HG03097 (cell line): ENCODE data around the gene ATP11A.
"Not testable (repeated sequence)": the region's sequence is repeated elsewhere in the genome, so short reads cannot be mapped to it uniquely, and the experiment has no call there.

Source experiments
- ATAC-seq: cut with Tn5 transposase; IDR thresholded peaks from one replicate; pipeline ENCODE4 v1.9.1; 2021; ENCODE audit not compliant: unreplicated experiment, low FRiP score

ATP11A gene

DNA sequence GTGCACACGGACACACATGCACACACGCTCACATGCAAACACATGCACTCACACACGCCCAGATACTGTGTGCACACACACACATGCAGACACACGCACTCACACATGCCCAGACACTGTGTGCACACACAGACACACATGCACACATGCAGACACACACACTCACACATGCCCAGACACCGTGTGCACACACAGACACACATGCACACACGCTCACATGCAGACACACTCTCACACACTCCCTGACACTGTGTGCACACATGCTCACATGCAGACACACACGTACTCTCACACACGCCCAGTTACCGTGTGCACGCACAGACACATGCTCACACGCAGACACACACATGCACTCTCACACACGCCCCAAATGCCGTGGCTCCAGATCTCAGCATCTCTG, 142.0 kb downstream of the ATP11A start:
- ATAC-seq, result no peak

- no peak for ATAC-seq
Measured at GRCh38 chr13:112832811-112833210, 143.0 kb downstream of the ATP11A start.

GRCh38 chr13:112833551-112834257, 143.9 kb downstream of the ATP11A start:
- no peak for ATAC-seq

- no peak for ATAC-seq
Measured at GRCh38 chr13:112835344-112835743, 145.5 kb downstream of the ATP11A start.

- ATAC-seq, result no peak
Measured at GRCh38 chr13:112835796-112836195, 146.0 kb downstream of the ATP11A start.

DNA sequence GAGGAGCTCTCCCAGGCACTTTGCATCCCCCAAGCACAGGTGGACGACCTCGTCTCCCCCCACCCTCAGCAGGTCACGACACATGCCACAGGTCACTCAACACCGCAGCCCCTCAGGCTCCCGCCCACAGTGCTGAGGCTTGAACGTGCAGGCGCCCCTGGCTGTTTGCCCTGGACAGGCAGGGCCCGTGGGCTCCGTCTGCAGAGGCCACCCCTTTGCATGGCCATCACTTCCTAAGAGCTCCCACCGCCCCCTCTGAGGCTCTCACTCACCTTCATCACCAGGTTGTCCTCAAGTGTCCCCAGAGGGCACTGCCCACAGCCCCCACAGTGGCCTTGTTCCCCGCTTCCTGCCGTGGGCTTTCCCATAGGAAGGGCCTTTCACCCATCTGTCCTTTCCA, 147.1 kb downstream of the ATP11A start:
- no peak for ATAC-seq

GRCh38 chr13:112837371-112838037, 147.7 kb downstream of the ATP11A start:
- no peak for ATAC-seq

DNA sequence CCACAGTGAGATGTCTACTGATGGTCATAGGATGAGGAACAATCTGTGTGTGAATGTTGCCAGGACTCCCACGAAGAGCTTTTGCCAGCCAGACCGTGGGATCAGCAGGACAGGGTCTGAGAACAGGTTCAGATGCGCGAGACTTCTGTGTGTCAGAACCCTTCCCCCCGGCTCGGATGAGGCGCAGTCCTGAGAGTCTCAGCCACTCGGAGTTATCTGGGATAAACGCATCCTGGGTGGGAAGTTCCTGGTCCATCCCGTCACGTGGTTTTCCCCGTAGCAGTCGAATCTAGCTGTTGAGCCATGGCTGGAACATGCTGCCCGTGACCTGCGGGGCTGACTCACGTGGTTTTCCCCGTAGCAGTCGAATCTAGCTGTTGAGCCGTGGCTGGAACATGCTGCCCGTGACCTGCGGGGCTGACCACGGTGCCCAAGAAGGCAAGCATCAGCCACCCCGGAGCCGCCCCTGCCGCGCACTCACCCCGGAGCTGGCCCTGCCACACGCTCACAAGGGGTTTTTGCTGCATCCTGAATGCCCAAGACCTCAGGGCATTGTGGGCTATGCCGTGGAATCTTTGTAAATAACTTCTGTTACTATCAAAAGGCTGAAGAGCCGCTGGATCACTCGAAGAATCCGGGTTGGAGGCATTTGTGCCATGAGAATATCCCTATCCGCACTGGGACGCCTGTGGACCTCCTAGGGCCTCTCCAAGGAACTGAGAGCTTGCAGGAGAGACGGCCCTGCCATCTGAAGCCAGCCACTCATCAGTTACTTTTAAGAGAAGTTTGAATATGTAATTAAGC, 148.4 kb downstream of the ATP11A start:
- ATAC-seq, result no peak

GRCh38 chr13:112838842-112839117, 148.9 kb downstream of the ATP11A start:
- no peak for ATAC-seq

- ATAC-seq, result no peak
Measured at GRCh38 chr13:112839356-112840105, 149.7 kb downstream of the ATP11A start.

DNA sequence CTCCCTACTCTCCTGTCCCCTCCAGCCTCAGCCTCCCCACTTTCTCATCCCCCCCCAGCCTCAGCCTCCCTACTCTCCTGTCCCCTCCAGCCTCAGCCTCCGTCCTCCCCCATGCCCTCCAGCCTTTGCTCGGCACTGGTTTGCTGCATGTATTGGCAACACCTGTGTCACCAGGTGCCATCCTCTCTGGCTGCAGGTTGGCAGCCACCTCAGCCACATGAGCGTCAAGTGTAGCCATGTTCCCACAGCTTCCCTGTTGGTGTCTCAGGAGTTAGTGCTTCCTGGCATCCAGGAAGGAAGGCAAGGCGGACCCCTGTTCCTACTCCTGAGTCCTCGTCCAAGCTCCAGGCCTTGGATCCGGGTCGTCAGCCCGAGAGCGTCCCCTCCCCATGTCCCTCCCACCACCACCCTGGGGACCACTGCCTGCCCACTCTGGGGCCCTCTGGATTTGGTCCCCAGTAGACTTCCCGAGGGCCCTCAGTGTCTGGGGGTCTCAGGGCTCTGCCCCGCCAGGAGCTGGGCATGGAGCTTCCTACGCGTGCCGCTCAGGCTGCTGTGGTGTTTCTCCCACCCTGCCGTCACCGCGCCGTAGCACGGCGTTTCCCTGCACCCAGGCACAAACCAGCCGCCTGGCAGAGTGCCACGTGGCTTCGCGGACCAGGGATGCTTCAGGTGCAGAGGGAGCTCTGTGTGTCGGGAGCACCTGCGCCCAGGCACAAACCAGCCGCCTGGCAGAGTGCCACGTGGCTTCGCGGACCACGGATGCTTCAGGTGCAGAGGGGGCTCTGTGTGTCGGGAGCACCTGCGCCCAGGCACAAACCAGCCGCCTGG, 150.8 kb downstream of the ATP11A start:
- no peak for ATAC-seq

- ATAC-seq, result not testable (repeated sequence)
Measured at GRCh38 chr13:112841303-112842015, 151.6 kb downstream of the ATP11A start.

- no peak for ATAC-seq
Measured at GRCh38 chr13:112842343-112842856, 152.6 kb downstream of the ATP11A start.

DNA sequence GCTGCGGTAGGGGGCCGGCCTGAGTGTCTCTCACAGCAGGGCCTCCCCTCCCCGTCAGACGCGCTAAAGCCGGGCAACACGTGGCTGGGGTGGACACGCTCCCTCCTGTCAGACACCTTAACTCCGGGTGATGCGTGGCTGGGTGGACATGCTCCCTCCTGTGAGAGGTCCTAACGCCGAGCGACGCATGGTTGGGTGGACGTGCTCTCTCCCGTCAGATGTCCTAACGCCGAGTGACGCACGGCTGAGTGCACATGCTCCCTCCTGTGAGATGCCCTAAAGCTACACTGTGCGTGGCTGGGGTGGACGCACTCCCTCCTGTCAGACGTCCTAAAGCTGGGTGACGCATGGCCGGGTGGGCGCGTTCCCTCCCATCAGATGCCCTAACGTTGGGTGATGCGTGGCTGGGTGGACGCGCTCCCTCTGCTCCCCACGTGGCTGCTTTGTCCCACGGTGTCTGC, 153.1 kb downstream of the ATP11A start:
- no peak for ATAC-seq

DNA sequence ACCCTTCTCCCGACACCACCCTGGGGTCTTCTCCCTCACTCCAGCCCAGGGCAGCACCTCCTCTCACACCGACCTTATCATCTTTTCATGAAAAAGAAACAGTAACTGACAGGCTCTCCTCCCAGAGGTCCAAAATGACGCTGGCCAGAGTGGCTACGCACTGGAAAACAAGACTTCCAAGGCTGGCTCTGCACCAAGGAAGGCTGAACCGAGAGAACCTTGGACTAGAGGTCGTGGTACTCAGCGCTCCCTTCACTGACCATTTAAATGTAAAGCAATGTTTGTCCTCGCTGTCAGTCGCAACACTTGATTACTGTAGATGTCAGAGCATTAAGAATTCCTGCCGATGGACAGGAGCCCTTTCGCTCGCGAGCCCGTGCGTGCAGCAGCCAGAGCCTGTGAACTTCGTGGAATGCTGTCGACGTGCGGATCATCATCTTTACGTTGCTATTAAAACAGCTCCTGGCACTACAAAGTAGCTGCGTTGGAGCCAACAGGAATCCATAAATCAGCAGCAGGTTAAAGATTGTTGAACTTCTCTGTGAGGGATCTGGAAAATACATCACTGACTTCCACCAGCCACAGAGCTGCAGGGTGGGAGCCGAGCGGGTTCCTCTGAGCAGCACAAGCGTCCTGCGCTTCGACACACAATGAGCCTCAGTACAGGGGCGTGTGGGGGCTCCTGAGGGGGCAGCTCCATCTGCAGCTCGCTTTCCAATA, 153.7 kb downstream of the ATP11A start:
- no peak for ATAC-seq

DNA sequence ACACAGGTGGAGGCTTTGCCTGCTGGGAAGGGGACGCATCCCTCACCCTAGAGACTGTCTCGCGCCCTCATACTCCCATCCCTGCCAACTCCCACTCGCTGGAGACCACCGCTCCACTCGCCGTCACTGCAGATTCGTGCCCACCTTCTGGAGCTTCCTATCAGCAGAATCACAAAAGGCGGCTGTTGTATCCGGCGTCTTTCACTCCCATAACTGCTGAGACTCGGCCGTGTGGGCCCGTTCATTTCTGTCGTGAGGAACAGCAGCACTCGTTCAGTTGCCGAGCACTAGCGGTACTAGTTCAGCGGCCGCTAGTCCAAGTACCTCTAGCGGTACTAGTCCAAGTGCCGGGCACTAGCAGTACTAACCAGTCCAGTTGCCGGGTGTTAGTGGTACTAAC, 154.6 kb downstream of the ATP11A start:
- no peak for ATAC-seq

DNA sequence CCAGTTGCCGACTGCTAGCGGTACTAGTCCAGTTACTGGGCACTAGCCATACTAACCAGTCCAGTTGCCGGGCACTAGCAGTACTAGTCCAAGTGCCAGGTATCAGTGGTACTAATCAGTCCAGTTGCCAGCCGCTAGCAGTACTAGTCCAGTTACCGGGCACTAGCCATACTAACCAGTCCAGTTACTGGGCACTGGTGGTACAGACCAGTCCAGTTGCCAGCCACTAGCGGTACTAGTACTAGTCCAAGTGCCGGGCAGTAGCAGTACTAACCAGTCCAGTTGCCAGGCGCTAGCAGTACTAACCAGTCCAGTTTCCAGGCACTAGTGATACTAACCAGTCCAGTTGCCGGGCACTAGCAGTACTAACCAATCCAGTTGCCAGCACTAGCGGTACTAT, 155.0 kb downstream of the ATP11A start:
- ATAC-seq, result no peak

DNA sequence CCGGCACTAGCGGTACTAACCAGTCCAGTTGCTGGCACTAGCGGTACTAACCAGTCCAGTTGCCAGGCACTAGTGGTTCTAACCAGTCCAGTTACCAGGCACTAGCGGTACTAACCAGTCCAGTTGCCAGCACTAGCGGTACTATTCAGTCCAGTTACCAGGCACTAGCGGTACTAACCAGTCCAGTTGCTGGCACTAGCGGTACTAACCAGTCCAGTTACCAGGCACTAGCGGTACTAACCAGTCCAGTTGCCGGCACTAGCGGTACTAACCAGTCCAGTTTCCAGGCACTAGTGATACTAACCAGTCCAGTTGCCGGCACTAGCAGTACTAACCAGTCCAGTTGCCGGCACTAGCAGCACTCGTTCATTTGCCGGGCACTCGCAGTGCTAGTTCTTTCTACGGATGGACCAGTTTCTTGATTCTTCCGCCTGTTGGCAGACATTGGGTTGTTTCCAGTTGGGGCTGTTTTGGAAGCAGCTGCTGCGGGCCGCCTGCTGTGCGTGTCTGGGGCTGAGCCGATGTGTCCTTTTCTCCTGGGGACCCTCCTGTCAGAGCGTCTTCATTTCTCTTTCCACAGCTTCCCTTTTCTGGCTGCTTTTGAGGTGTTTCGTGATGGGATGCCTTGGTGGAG, 155.8 kb downstream of the ATP11A start:
- no peak for ATAC-seq
